Activated CD8-positive, alpha-beta memory T cell treated with anti-CD3 and anti-CD28 coated beads, Interleukin-2, amount 50 U/mL, for 24 hours (primary cell): ENCODE results near the gene KDM4D.
"Not testable (repeated sequence)": the region's sequence is repeated elsewhere in the genome, so short reads cannot be mapped to it uniquely, and the experiment has no call there.

Source experiments
- DNase-seq: peaks from one replicate; pipeline ENCODE4 v3.0.0-alpha.2; 2020; ENCODE audit errors: extremely low read depth

KDM4D gene

DNA sequence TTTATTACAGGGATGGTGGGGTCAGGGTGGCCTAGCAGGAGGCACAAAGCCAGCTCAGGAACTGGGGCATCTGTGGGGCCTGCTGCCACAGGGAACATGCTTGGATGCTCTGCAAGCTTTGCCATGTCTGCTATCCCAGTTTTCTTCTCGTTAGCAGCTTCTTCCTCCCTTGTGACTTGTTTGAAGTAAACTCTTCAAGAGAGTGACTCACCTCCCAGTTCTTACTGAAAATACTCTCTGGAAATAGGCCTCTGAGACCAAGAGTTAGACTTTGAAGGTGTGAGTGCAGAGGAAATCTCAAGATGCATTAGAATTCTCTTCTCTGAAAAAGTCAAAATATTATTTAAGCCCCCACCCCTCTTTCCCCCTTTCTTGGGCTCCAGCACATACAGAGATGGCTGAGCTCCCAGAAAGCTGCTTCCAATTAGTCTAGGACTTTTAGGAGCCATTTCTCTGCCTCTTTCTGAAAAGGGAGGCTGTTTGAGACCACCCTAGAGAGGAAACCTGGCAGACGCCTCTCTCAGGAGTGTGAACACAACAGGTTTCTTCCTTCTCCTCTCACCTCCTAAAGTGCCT lies 15.3 kb upstream of the KDM4D start:
- DNase-seq, result no peak

DNA sequence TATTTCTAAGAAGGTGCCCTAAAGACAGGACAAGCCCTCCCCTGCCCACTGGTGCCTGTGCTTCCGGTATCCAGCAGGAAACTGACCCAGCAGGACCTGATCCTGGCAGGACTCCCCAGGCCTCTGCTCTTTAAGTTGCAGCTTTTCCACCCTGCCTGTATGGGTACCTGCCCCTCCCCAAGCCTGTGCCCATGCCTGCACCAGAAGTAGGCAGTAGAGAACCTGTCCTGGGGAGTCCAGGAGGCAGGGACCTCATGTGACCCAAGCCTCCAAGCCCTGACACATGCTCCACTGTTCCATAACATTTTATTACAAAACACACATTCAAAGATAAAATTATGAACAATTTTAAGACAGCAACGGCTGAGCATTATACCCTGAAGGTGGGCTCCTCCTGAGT lies 14.3 kb upstream of the KDM4D start:
- DNase-seq, result no peak

DNA sequence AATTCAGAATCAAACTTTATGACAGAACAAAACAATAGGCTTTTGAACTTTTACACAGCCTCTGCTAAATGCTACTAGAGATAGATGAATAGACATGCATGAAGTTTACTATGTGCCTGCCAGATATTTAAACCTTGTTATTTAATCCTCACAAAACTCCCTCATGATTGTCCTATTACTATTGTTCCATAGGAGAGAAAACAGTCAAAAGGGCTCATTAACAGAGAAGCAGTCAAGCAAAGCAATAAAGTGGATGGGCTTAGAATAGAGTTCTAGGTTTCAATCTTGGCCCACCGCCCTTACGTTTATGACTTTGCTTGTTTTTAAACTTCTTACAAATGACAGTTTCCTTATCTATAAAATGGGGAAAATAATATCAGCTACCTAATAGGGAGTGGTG lies 13.0 kb upstream of the KDM4D start:
- DNase-seq, result no peak

DNA sequence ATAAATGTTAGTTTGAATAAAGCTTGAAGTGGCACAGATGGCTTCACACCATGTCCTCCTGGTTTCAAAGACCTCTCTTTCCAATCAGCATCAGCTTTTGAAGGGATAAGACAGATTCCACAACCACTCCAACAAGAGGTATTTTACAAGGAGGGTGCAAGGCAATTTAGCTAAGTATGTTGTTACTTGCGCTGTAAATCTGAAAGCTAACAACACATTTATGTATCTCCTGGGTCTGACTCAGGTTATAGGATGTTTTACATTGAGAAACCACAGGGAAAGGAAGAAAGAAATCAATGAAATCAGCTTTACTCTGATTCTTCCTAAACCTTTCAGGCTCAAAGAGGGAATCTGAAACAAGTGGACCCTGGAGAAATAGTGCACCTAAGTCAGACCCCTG lies 12.3 kb upstream of the KDM4D start:
- DNase-seq, result no peak

DNA sequence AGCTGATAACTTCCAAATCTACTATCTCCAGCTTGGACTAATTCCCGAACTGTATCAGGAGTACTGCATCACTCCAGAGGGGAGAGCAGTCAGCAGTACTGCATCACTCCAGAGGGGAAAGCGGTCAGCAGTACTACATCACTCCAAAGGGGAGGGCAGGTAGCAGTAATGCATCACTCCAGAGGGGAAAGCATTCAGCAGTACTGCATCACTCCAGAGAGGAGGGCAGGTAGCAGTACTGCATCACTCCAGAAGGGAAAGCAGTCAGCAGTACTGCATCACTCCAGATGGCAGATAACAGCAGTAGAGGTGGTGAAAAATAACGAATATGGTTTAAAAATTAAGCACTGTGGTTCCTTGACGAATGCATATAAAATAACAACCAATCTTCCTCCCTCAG lies 8.6 kb upstream of the KDM4D start:
- no peak for DNase-seq

DNA sequence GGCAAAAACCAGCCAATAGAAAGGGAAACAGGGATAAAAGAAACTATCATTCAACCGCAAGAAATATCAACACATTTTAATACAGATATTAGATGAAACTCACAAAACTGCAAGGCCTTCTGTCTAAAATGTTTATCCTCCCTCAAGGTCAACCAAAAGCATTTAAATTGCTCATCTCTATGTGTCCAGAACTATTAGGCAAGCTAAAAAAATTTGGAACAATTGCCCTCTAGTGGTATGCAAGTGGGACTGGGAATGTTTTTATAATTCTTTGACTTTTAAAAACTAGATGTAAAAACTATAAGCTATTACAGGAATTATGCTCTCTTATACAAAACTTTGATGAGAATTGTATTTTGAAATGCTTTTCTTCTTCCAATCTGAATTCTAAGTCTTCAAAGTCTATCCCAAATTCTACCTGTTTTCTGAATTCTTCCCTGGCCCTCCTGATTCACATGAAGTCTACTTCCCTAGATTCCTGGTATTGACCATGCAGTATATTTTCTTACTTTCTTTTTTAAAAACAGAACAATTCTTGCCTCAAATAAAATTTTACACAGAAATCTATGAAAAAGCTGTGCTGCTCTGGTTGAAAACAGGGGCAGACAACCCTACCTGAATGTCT lies 5.1 kb upstream of the KDM4D start:
- DNase-seq, result no peak

DNA sequence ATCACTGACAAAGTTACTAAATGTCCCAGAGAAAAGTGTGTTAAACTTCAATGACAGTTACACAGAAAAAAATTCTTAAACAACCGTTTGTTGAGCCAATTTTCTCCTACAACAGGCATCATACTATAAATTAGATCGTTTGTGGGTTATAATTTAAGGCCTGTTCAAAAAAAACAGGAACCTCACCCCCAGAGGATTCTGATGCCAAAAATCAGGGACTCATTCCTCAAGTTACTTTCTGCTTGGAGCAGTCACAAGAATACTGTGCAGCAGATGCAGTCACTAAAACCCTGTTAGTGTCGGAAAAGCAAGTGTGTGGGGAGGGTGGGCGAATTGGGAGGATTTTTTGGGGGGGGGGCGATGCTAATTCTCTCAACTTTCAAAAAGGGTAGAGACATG lies 810 bp upstream of the KDM4D start:
- DNase-seq, result no peak

DNA sequence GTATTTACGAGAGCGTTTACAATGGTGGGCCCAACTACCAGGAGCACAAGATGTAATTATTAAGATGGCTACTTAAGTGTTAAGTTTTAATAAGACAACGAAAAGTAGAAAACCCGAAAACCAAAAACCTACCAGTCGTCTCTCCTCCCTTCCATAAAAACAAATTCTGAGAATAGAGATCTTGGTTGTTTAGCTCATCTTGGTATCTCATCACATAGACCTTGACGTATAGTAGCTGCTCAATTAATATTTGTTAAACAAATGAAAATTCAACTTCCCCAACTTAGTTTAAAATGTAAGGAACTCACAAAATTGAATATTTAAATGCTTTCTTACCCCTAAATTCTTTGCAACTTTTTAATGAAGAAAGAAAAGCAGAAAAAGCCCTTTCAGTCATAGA lies 669 bp downstream of the KDM4D start:
- DNase-seq, result no peak

DNA sequence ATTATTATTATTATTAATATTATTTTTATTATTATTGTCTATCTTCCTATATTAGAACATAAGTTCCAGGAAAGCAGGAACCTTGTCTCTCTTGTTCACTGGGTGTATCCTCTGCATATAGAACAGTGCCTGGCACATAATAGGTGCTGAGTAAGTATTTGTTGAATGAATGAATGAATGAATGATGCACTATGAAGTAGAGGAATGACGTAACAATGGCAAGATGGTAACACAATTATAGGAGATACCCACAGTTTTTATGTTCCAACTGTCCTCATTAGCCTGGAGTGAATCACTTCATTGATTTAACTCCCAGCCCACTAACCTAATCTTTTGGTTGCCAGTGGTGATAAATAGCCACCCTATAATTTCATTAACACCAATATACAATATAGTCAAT lies 2.1 kb downstream of the KDM4D start:
- no peak for DNase-seq

DNA sequence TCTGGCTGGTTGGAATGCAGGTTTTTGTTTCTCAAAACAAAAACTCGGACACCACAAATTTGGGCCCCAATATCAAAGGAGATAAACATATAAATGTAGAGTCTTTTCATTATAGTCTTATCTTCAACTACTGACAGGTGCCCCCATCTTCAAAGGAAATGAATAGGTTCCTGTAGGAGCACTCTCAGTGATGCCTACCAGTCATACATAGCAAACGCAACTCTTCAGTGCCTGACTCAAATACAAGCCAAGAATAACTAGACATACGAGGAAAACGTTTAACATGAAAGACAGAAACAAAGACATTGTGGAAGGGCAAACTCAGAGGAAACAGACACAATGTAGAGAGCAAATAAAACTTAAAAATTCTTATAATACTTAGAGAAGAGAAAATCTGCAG lies 13.9 kb downstream of the KDM4D start:
- no peak for DNase-seq

DNA sequence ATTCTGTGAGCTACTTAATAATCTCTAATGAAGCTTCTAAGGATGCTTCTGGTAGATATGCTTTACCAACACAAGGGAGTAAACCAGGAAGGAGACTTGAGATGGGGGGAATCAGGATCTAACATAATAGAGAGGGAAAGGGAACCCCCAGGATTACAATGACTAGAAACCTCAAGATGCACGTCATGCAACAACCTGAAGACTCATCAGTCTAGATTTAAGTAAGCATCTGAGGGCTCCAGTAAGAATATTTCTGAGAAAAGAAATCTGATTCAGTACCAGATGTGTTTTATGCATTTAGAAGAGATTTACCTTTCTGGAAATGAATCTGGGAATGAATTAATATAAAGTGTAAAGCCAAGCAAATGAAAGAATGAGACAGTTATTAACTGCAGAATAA lies 15.2 kb downstream of the KDM4D start:
- no peak for DNase-seq

DNA sequence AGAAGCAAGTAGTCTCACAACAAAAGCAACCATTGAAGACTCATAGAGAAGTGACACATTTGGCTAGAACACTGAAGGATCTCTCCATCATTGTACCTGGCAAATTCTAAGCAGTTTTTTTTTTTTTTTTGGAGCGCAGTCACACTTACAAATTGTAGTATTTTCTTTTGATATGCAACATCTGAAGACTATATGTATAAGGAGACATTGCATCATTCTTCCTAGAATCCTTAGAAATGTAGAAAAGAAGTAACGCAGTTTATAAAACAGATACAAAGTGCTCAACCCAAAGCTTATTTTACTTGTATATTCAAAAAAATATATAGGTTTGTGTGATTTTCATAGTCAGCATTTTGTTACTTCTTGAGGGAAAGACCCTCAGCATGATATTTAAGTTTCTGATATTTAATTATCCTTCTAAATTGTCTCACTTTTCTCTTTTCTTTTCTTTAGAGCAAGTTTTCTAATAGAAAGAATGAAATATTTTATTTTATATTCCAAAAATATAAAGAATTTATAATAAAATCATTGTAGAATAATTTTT lies 20.0 kb downstream of the KDM4D start:
- DNase-seq, result no peak

DNA sequence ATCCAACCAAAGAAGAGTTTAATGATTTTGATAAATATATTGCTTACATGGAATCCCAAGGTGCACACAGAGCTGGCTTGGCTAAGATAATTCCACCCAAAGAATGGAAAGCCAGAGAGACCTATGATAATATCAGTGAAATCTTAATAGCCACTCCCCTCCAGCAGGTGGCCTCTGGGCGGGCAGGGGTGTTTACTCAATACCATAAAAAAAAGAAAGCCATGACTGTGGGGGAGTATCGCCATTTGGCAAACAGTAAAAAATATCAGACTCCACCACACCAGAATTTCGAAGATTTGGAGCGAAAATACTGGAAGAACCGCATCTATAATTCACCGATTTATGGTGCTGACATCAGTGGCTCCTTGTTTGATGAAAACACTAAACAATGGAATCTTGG lies 23.9 kb downstream of the KDM4D start:
- no peak for DNase-seq

DNA sequence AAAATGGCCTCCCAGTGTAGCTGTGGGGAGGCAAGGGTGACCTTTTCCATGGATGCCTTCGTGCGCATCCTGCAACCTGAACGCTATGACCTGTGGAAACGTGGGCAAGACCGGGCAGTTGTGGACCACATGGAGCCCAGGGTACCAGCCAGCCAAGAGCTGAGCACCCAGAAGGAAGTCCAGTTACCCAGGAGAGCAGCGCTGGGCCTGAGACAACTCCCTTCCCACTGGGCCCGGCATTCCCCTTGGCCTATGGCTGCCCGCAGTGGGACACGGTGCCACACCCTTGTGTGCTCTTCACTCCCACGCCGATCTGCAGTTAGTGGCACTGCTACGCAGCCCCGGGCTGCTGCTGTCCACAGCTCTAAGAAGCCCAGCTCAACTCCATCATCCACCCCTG lies 24.8 kb downstream of the KDM4D start:
- no peak for DNase-seq

DNA sequence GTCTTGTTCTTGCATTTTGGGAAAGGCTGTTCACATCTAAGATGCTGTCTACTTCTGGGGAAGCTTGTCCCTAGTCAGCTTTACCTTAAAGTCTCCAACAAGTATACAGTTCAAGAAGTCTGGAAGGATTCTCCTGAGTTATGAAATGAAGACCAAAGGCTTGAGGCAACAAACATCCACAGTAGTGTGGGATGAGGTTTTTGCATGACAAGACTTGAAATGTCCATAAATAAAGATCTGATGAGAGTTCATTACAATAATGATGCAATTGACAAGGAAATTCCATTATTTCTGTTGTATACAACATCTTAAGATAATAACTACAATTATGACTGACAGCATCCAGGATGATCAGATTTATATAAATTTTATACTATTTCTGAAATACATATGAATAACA lies 30.2 kb downstream of the KDM4D start:
- no peak for DNase-seq

DNA sequence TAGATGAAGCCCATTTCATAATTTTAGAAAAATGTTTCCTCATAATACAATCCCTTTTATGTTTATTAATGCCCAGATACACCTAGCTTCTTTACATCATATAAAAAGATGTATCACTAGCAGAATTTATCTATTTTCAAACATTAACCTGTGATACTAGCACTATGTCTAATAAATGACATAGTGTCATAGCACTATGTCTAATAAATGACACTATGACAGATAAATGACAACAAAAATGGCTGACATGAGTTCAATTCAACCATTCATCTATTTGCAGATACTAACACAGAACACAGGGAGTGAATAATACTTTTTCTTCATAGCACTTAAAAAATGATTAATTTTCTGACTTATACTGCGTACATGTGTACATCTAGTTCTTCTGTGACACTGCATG lies 32.1 kb downstream of the KDM4D start:
- no peak for DNase-seq

DNA sequence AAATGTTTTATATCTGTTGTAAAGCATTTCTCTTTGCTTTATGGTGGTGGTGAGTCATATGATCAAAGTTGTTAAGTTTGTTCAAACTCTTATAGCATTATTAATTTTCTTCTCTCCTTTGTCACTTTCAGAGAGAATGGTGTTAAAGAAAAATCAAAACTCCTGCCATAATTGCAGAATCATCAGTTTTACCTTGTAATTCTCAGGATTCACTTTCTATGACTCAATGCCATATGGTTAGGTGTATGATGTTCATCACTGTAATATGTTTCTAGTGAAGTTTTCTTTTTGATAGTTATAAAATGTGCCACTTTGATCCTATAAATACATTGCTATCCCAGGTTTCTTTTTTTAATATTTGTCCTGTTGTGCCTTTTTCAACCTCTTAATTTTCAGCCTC lies 37.9 kb downstream of the KDM4D start:
- DNase-seq, result no peak

DNA sequence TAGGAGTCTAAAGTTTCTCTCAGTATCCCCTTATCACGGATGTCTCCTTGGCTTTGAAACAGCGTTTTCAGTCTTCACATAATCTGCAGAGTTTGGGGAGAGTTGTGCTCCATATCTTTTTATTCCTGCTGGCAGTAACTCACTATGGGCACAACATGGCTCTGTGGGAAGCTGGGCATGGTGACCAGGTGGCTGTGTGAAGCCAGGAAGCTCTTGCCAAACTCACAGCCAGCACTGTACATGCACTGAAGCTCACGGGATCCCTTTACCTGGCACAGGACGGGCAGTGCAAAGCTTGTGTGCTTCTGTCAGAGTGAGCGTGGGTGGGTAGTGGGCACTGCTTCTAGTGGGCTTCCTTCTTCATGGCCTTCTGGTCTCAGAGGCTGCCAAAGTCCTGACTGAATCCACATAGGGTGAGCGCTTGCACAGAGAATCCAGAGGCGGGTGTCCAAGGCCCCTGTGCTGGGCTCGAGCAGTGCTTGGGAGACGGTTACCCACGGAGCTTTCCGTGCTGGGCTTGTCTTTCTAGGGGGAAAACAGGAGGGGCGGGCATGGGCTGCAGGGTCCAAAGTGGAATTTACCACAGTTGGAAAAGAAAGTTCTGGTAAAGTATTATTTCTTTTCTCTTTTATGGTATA lies 40.8 kb downstream of the KDM4D start:
- no peak for DNase-seq

DNA sequence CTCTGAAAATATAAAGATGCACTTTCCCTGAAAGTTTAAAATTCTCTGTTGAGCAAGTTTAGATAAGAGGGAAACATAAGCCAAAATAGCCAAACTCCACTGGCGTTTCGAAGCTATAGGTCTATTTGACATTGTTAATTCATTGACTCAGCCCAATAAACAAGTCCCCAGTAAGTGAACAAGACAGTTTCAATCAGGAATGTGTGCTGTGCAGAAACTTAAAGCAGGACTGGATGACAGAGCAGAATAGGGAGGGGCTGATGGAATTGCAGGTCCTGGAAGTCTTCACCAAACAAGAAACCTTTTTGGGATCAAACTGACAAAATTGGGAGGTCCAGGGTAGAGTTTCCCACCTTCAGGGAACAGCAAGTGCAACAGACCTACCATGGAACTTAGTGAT lies 42.6 kb downstream of the KDM4D start:
- no peak for DNase-seq

DNA sequence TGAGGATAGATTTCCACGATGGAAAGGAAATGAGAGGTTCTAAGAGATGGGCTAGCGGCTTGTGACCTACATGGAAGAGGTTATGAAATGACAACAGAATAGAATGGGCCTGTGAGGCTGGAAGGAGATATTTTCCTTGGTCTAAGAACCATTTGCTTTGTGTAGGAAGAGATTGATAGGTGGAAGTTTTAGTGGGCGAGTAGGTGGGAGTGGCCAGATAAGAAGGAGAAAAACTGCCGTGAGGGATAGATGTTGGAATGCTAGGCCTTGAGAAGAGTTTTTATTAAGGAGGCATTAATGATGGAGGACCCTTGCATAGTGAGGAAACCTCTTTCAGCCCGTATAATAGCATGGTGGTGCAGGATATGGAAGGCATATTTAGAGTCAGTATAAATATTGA lies 48.0 kb downstream of the KDM4D start:
- DNase-seq, result not testable (repeated sequence)

DNA sequence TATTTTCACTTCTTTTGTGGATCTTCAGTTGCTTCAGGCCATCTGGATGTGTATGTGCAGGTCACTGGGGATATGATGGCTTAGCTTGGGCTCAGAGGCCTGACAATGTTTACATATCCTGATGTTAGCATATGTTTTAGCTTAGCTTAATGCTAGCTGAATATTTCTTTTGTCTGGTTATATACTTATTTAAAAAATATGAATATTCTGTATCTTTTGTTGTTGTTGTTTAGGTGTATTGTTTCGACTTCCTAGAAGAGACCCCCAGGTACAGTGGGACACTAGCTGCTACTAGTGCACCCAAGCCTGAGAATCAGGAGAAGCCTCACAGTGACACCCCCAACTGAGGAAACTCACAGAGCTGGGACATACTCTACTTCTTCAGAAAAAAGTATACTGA lies 51.4 kb downstream of the KDM4D start, which contains the start of gene KDM4E:
Gene KDM4E (plus strand): TSS at position 301 of the 400 bp plus-strand sequence. CDS start 300 bp downstream, outside the sequence.
- no peak for DNase-seq

DNA sequence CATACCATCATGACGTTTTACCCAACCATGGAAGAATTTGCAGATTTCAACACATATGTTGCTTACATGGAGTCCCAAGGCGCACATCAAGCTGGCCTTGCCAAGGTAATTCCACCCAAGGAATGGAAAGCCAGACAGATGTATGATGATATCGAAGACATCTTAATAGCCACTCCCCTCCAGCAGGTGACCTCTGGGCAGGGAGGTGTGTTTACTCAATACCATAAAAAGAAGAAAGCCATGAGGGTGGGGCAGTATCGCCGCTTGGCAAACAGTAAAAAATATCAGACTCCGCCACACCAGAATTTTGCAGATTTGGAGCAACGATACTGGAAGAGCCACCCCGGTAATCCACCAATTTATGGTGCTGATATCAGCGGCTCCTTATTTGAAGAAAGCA lies 52.1 kb downstream of the KDM4D start:
- not testable (repeated sequence) for DNase-seq

DNA sequence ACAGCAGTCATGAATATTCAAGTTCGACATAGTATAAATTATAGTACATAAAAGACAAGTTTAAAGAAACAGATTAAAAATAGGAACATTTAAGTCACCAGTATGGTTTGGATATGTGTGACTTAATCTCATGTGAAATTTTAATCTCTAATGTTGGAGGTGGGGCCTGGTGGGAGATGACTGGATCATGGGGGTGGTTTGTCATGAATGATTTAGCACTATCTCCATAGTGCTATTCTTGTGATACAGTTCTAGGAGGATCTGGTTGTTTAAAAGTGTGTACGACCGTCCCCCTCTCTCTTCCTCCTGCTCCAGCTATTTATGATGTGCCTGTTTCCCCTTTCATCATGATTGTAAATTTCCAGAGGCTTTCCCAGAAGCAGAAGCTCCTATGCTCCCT lies 54.8 kb downstream of the KDM4D start:
- DNase-seq, result no peak
